ENCODE data around the gene DYNLT4. TPM values are rescaled to one million over a fixed set of nuclear protein-coding genes. Genes with fewer than 3 reads are reported as not detected.

Gene DYNLT4
- total and polyA plus RNA-seq, 2 of the 8 experiments (the other 6 are each of a cell fraction or from before 2014, with no cell fraction given) = 0.29 TPM; not detected in 1

DNA sequence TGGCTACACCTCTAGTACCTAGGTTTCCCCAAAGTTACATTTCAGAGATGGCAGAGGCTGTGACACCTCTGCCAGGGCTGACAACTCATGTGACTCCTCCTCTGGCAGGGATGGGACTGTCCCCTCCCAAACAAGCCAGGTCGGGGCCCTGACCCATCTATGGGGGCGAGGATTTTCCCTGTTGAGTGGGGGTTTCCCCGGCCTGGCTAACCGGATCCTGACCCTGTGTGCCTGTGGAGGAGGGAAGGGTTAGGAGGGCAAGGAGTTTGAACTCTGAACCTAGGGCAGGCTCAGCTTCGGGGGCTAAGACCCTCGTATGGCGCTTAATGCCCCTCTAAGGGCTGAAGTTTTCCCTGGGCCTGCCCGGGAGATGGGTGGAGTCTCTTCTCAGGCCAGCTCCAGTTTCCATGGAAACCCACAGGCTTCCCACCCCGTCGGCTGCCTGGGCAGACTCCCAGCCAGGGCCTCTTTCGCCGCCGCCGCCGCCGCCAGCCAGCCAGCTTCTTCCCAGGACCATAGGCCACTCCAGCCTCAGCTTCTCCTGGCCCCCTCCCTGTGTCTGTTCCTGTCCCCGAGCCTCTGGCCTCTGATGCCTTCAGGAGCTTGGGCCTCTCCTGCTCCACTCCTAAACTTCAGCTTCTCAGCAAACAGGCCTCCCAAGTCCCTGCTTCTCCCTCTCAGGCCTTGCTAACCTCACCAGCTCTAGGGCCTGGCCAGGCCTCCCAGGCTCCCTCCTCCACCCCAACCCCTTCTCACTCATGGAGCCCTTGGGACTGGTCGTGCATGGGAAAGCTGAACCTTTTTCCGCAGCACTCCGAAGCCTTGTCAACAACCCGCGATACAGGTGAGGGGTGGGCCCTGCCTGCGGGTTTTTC, 1.1 kb upstream of the DYNLT4 start, which contains the start of gene BTBD19 (continued):
- no peak for TF ChIP-seq SUZ12 (IDR thresholded peaks at IDR 0.05; ENCODE audit: low read length)
- no peak for TF ChIP-seq SIX5 (IDR thresholded peaks at IDR 0.05; ENCODE audit: low read depth, low read length)
- TF ChIP-seq, protein P1, sequence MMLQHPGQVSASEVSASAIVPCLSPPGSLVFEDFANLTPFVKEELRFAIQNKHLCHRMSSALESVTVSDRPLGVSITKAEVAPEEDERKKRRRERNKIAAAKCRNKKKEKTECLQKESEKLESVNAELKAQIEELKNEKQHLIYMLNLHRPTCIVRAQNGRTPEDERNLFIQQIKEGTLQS (IDR thresholded peaks at IDR 0.05; ENCODE audit: insufficient read depth, low read depth, low read length) = no peak
- TF ChIP-seq SIN3A (conservative IDR thresholded peaks at IDR 0.05 in 1 of 2, IDR thresholded peaks at IDR 0.05 in 1 of 2; ENCODE audit: low read depth in 1 of 2, low read length in 2 of 2) = peak in 1 of 2 experiments; percentile 36; a peak in 1 of 4 replicates
- TF ChIP-seq RAD21 (IDR thresholded peaks at IDR 0.05 in 1 of 2, conservative IDR thresholded peaks at IDR 0.05 in 1 of 2; ENCODE audit: low read depth in 2 of 2, low read length in 2 of 2) = no peak
- no peak for TF ChIP-seq TBP (IDR thresholded peaks at IDR 0.05; ENCODE audit: low read depth, low read length)
- TF ChIP-seq TEAD4 (IDR thresholded peaks at IDR 0.05; ENCODE audit: low read depth, low read length) = no peak
